H1 (cell line): ENCODE data around the gene PMM1. TPM values are rescaled to one million over a fixed set of nuclear protein-coding genes. Genes with fewer than 3 reads are reported as not detected.
"Not testable (repeated sequence)": the region's sequence is repeated elsewhere in the genome, so short reads cannot be mapped to it uniquely, and the experiment has no call there.

ENCODE experiments used
- CTCF ChIA-PET: fragments of 300-600 bp; sonication (Branson Sonifier 250); formaldehyde crosslinking; loops from one replicate; lab custom pipeline; 2021; ENCODE audit not compliant: partially characterized antibody; lab: Charles Lee
- POLR2A ChIA-PET: fragments of 300-600 bp; sonication (Branson Sonifier 250); formaldehyde crosslinking; loops from one replicate; lab custom pipeline; 2021; ENCODE audit warnings: inconsistent platforms; ENCODE audit not compliant: partially characterized antibody; lab: Charles Lee
- DNase-seq, 2 experiments: peaks; one replicate each; pipeline versions ENCODE4 v3.0.0 to v3.0.0-alpha.2; 2010 to 2022; ENCODE audit warnings: low spot score in 2 of 2, low read depth in 1 of 2, mixed read lengths in 1 of 2
- FAIRE-seq: peaks from 2 replicates; lab custom pipeline; 2011; peaks lifted over from hg19 to GRCh38; lab: Jason Lieb, UNC
- H2AFZ ChIP-seq: 2 replicates; pipeline ENCODE4 v1.8.1; 2012; ENCODE audit warnings: low read length, inconsistent platforms
- H2AK5ac ChIP-seq: 2 replicates; pipeline ENCODE4 v1.6.1; 2013; ENCODE audit warnings: low read depth, low read length
- H2BK120ac ChIP-seq: replicated peaks from 2 replicates; pipeline ENCODE3; 2013; ENCODE audit warnings: low read depth, low read length, inconsistent platforms
- H2BK12ac ChIP-seq: 2 replicates; pipeline ENCODE4 v1.6.1; 2013; ENCODE audit warnings: low read depth, low read length
- H2BK15ac ChIP-seq: 2 replicates; pipeline ENCODE4 v1.6.1; 2013; ENCODE audit warnings: low read length
- H2BK20ac ChIP-seq: 2 replicates; pipeline ENCODE4 v1.6.1; 2013; ENCODE audit warnings: low read length
- H2BK5ac ChIP-seq: 2 replicates; pipeline ENCODE4 v1.6.1; 2013; ENCODE audit warnings: low read depth, low read length
- H3K14ac ChIP-seq: 2 replicates; pipeline ENCODE4 v1.6.1; 2013; ENCODE audit warnings: inconsistent platforms; ENCODE audit not compliant: insufficient read length
- H3K18ac ChIP-seq: 2 replicates; pipeline ENCODE4 v1.6.1; 2013; ENCODE audit warnings: low read length; ENCODE audit errors: extremely low read depth
- H3K23ac ChIP-seq: 2 replicates; pipeline ENCODE4 v1.6.1; 2013; ENCODE audit warnings: inconsistent platforms; ENCODE audit not compliant: insufficient read length
- H3K23me2 ChIP-seq: 2 replicates; pipeline ENCODE4 v1.6.1; 2013; ENCODE audit warnings: low read depth, low read length
- H3K27ac ChIP-seq: 2 replicates; pipeline ENCODE4 v1.6.1; 2011; ENCODE audit warnings: low read depth, low read length, inconsistent platforms
- H3K27me3 ChIP-seq, 4 experiments: replicated peaks in 1 of 4; 1 replicate in 1 of 4; 2 replicates in 3 of 4; pipeline versions ENCODE4 v1.6.1 to v1.8.1; 2011 to 2013; ENCODE audit warnings: low read length in 3 of 4, mild to moderate bottlenecking in 3 of 4, inconsistent platforms in 2 of 4, mixed read lengths in 2 of 4, moderate library complexity in 1 of 4; ENCODE audit not compliant: control insufficient read depth in 3 of 4, insufficient read depth in 3 of 4; ENCODE audit errors: extremely low read depth in 1 of 4
- H3K36me3 ChIP-seq, 4 experiments: 2 replicates each; pipeline versions ENCODE4 v1.6.1 to v1.8.1; 2011 to 2013; ENCODE audit warnings: mild to moderate bottlenecking in 4 of 4, low read length in 3 of 4, moderate library complexity in 2 of 4, control low read depth in 1 of 4, inconsistent platforms in 1 of 4; ENCODE audit not compliant: insufficient read depth in 4 of 4, control insufficient read depth in 2 of 4
- H3K4ac ChIP-seq: replicated peaks from 2 replicates; pipeline ENCODE3; 2013; ENCODE audit warnings: low read length, low read depth, mixed read lengths, inconsistent platforms; ENCODE audit not compliant: insufficient read length
- H3K4me1 ChIP-seq, 4 experiments: replicated peaks in 1 of 4; 1 replicate in 1 of 4; 2 replicates in 3 of 4; pipeline versions ENCODE4 v1.6.1 to v1.8.1; 2011 to 2013; ENCODE audit warnings: low read length in 3 of 4, inconsistent platforms in 2 of 4, mixed read lengths in 1 of 4; ENCODE audit not compliant: insufficient read depth in 4 of 4, control insufficient read depth in 3 of 4
- H3K4me2 ChIP-seq, 2 experiments: 2 replicates each; pipeline versions ENCODE4 v1.6.1 to v1.8.1; 2011 to 2013; ENCODE audit warnings: low read depth in 2 of 2, low read length in 2 of 2, control low read depth in 1 of 2, inconsistent platforms in 1 of 2, mild to moderate bottlenecking in 1 of 2; ENCODE audit not compliant: insufficient read depth in 1 of 2
- H3K4me3 ChIP-seq, 4 experiments: fragments of 200-600, 300-600 bp in 1 of 4; sonication (generic), shearing (Covaris generic), sonication (Bioruptor Twin) in 1 of 4; 2 replicates each; pipeline versions ENCODE4 v1.5.1 to v1.8.1; 2011 to 2016; ENCODE audit warnings: low read length in 4 of 4, low read depth in 3 of 4, control low read depth in 2 of 4, inconsistent platforms in 2 of 4, mild to moderate bottlenecking in 2 of 4, mixed read lengths in 1 of 4, moderate library complexity in 1 of 4; ENCODE audit not compliant: insufficient read depth in 2 of 4; ENCODE audit errors: extremely low read depth in 1 of 4
- H3K56ac ChIP-seq: replicated peaks from 2 replicates; pipeline ENCODE3; 2013; ENCODE audit warnings: low read depth, mild to moderate bottlenecking, mixed read lengths, low read length, inconsistent platforms; ENCODE audit not compliant: insufficient read length
- H3K79me1 ChIP-seq: 2 replicates; pipeline ENCODE4 v1.6.1; 2013; ENCODE audit warnings: low read depth, low read length, control low read depth
- H3K79me2 ChIP-seq, 2 experiments: 2 replicates each; pipeline versions ENCODE4 v1.6.1 to v1.8.1; 2012 to 2013; ENCODE audit warnings: low read length in 2 of 2, mild to moderate bottlenecking in 2 of 2, inconsistent platforms in 1 of 2; ENCODE audit not compliant: insufficient read depth in 2 of 2, control insufficient read depth in 1 of 2
- H3K9ac ChIP-seq, 4 experiments: replicated peaks in 1 of 4; 1 replicate in 1 of 4; 2 replicates in 3 of 4; pipeline versions ENCODE4 v1.6.1 to v1.8.1; 2011 to 2013; ENCODE audit warnings: low read depth in 3 of 4, low read length in 3 of 4, control low read depth in 2 of 4, mild to moderate bottlenecking in 2 of 4, moderate library complexity in 2 of 4, inconsistent platforms in 1 of 4; ENCODE audit errors: extremely low read depth in 1 of 4
- H3K9me3 ChIP-seq, 2 experiments: 2 replicates each; pipeline versions ENCODE4 v1.6.1 to v1.8.1; 2012 to 2013; ENCODE audit warnings: mild to moderate bottlenecking in 2 of 2, moderate library complexity in 2 of 2, control low read depth in 1 of 2, inconsistent platforms in 1 of 2, low read depth in 1 of 2, low read length in 1 of 2, mixed read lengths in 1 of 2; ENCODE audit not compliant: insufficient read depth in 2 of 2
- H4K20me1 ChIP-seq, 2 experiments: replicated peaks in 1 of 2; 2 replicates each; pipeline versions ENCODE3 to v1.8.1; 2011 to 2013; ENCODE audit warnings: inconsistent platforms in 2 of 2, low read length in 2 of 2, mild to moderate bottlenecking in 1 of 2; ENCODE audit not compliant: insufficient read depth in 2 of 2, control insufficient read depth in 1 of 2
- H4K5ac ChIP-seq: 2 replicates; pipeline ENCODE4 v1.6.1; 2013; ENCODE audit warnings: low read length, low read depth, mixed read lengths, inconsistent platforms; ENCODE audit not compliant: insufficient read length
- H4K8ac ChIP-seq: 2 replicates; pipeline ENCODE4 v1.8.0; 2013; ENCODE audit warnings: mild to moderate bottlenecking, moderate library complexity, low read length, inconsistent platforms; ENCODE audit not compliant: insufficient read depth; ENCODE audit errors: extremely low read depth
- H4K91ac ChIP-seq: replicated peaks from 2 replicates; pipeline ENCODE3; 2013; ENCODE audit warnings: low read length, mixed read lengths, inconsistent platforms; ENCODE audit not compliant: insufficient read length
- BCL11A ChIP-seq, 2 experiments: IDR thresholded peaks; one replicate each; pipeline ENCODE4 v1.6.1; 2011; ENCODE audit warnings: low read depth in 2 of 2, low read length in 2 of 2, mild to moderate bottlenecking in 2 of 2
- TAF1 ChIP-seq: IDR thresholded peaks from 2 replicates; pipeline ENCODE4 v1.6.1; 2011; ENCODE audit warnings: mild to moderate bottlenecking, low read depth, low read length
- WGBS, 2 experiments: shearing (Covaris generic) in 1 of 2; methylation state at CpG; one replicate each; pipeline versions ENCODE4 v1.1.6 to v1.1.7; 2013 to 2015; ENCODE audit warnings: low lambda C conversion rate in 2 of 2, mixed read lengths in 2 of 2, inconsistent platforms in 1 of 2, low coverage in 1 of 2, missing lambda C conversion rate in 1 of 2; ENCODE audit not compliant: insufficient replicate concordance in 2 of 2, insufficient coverage in 1 of 2, insufficient read length in 1 of 2; ENCODE audit errors: extremely low coverage in 1 of 2, missing lambda C conversion rate in 1 of 2; 5-methylcytosine and 5-hydroxymethylcytosine counted together
- polyA plus RNA-seq, 7 experiments: library from polyadenylated mRNA; depleted of rRNA in 3 of 7; stranded (reverse) in 5 of 7; unstranded in 2 of 7; fragments of >200 nt in 5 of 7; fragments of 200-250 nt in 2 of 7; gene quantifications; 1 replicate in 5 of 7; 2 replicates in 1 of 7; 4 replicates in 1 of 7; pipeline versions ENCODE4 v1.2.1 to v1.2.3, GENCODE V29; 2011 to 2013; ENCODE audit warnings: missing spikeins in 2 of 7, mixed read lengths in 2 of 7
- total RNA-seq: library from RNA; stranded (reverse); fragmentation: NEBNext Ultra II Directional; extraction: Animal tissue kit (Norgen Biotek cat#: 25700); gene quantifications from 2 replicates; pipeline ENCODE4 v1.2.1, GENCODE V29; 2021

PMM1 gene
- total and polyA plus RNA-seq, 2 of the 8 experiments (the other 6 are each of a cell fraction or from before 2014, with no cell fraction given): 11.3 to 20.0 TPM

DNA sequence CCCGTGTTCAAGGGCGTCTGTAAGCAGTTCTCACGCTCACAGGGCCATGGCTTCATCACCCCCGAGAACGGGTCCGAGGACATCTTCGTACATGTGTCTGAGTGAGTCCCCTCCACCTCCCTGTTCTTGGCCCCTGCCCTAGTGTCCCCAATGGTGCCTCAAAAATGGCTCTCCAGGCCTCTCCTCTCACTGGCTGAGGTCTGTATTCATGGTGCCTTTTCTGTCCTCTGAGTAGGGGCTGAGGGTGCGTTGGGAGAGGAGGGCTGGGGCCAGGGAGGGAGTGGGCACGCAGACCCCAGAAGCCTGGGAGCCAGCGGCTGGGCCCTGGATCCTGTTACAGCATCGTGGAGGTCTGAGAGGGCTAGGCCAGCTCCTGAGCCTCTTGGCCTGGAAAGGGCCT lies 16.0 kb downstream of the PMM1 start (continued):
- no peak for TF ChIP-seq BCL11A (IDR thresholded peaks at IDR 0.05; ENCODE audit: low read depth in 2 of 2, low read length in 2 of 2)
- no peak for TF ChIP-seq TAF1

DNA sequence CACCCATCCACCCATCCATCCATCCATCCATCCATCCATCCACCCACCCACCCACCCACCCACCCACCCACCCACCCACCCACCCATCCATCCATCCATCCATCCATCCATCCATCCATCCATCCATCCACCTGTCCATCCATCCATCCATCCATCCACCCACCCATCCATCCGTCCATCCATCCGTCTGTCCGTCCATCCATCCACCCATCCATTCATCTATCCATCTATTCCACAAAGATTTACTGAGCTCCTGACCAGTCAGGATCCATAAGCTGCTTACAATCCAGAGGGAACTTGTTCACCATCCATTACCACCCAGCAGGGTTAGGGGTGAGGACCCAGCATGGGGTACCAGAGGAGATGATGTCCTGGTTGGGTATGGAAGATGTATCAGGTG lies 17.3 kb downstream of the PMM1 start:
- H3K18ac ChIP-seq, H3K23ac ChIP-seq, H2BK12ac ChIP-seq, H3K4me1 ChIP-seq, H3K79me2 ChIP-seq, H3K9ac ChIP-seq, H3K27me3 ChIP-seq, H4K91ac ChIP-seq, H4K20me1 ChIP-seq, H2BK15ac ChIP-seq, H3K14ac ChIP-seq, H3K4me2 ChIP-seq, H3K4me3 ChIP-seq, H4K8ac ChIP-seq, H2AK5ac ChIP-seq, H3K56ac ChIP-seq, H2BK20ac ChIP-seq, H2BK120ac ChIP-seq, H3K23me2 ChIP-seq, H3K36me3 ChIP-seq, H3K9me3 ChIP-seq, H2AFZ ChIP-seq, H3K27ac ChIP-seq, H2BK5ac ChIP-seq, FAIRE-seq, DNase-seq, H3K79me1 ChIP-seq, H4K5ac ChIP-seq: not testable (repeated sequence)
- H3K4ac ChIP-seq: peak overlapping the region; percentile 69
- CTCF ChIA-PET: interaction anchor here (1.1 to 3.7 kb wide), 5 partner anchors 10 to 39 kb away, joined by 3 to 23 read pairs (median 4); no protein-coding TSS in a partner anchor
- POLR2A ChIA-PET: interaction anchor here (0.6 to 2.2 kb wide), 7 partner anchors 9 to 124 kb away, joined by 3 to 12 read pairs (median 3); partner anchors contain the start of gene PMM1
- WGBS, 2 experiments: 100% methylated on average over 3 of the region's 3 CpGs; no CpG with 5 or more reads in 1 of the 2 experiments
